B cell (primary cell): Measurements from ENCODE around the gene IKZF2. TPM values are rescaled to one million over a fixed set of nuclear protein-coding genes. Genes with fewer than 3 reads are reported as not detected.

ENCODE experiments used
- ATAC-seq: fragments of 200-7000 bp; cut with Tn5 transposase; one replicate; pipeline ENCODE4 v1.10.0; 2021; ENCODE audit warnings: low read depth, mild to moderate bottlenecking, moderate number of reproducible peaks, moderate library complexity
- CTCF ChIA-PET: fragments of 350-600 bp; sonication (Branson Sonifier 250); formaldehyde crosslinking; loops from one replicate; lab custom pipeline; 2021; ENCODE audit warnings: antibody characterized with exemption, inconsistent platforms; lab: Charles Lee
- POLR2A ChIA-PET: fragments of 350-600 bp; sonication (Branson Sonifier 250); formaldehyde crosslinking; loops from one replicate; lab custom pipeline; 2021; ENCODE audit warnings: antibody characterized with exemption; lab: Charles Lee
- DNase-seq: peaks from one replicate; pipeline ENCODE4 v3.0.0; 2013
- H2AFZ ChIP-seq: 2 replicates; pipeline ENCODE4 v1.6.1; 2012; ENCODE audit warnings: mild to moderate bottlenecking, low read depth, low read length; ENCODE audit not compliant: insufficient read depth, poor library complexity, severe bottlenecking
- H3K27ac ChIP-seq, 2 donors: 1 replicate in 1 of 2; 2 replicates in 1 of 2; pipeline ENCODE4 v1.5.1; 2012 to 2013; ENCODE audit warnings: low read length in 2 of 2, mild to moderate bottlenecking in 2 of 2, moderate library complexity in 1 of 2
- H3K27me3 ChIP-seq, 4 experiments: fragments of 200-600 bp in 1 of 4; sonication (generic) in 1 of 4; replicated peaks in 1 of 4; 1 replicate in 2 of 4; 2 replicates in 2 of 4; pipeline versions ENCODE4 v1.6.1 to v1.7.0; 2013 to 2016; ENCODE audit warnings: low read length in 3 of 4, mild to moderate bottlenecking in 2 of 4, mixed read lengths in 1 of 4, moderate library complexity in 1 of 4; ENCODE audit not compliant: insufficient read depth in 4 of 4, control insufficient read depth in 3 of 4; ENCODE audit errors: control extremely low read depth in 1 of 4
- H3K36me3 ChIP-seq, 2 experiments: replicated peaks in 1 of 2; 1 replicate in 1 of 2; 2 replicates in 1 of 2; pipeline versions ENCODE4 v1.6.1 to v1.7.1; 2013; ENCODE audit warnings: low read length in 1 of 2; ENCODE audit not compliant: insufficient read depth in 2 of 2, control insufficient read depth in 1 of 2; ENCODE audit errors: control extremely low read depth in 1 of 2, extremely low read depth in 1 of 2
- H3K4me1 ChIP-seq, 2 donors: fragments of 200-600 bp in 1 of 2; sonication (generic) in 1 of 2; 1 replicate in 1 of 2; 2 replicates in 1 of 2; pipeline versions ENCODE4 v1.5.1 to v1.6.1; 2013 to 2017; ENCODE audit warnings: low read length in 2 of 2; ENCODE audit not compliant: control insufficient read depth in 2 of 2, insufficient read depth in 2 of 2
- H3K4me2 ChIP-seq: replicated peaks from 2 replicates; pipeline ENCODE3; 2012; ENCODE audit warnings: mild to moderate bottlenecking, low read depth, low read length; ENCODE audit not compliant: poor library complexity, severe bottlenecking
- H3K4me3 ChIP-seq, 5 experiments: fragments of 200-600 bp in 1 of 5; sonication (generic) in 1 of 5; 1 replicate in 3 of 5; 2 replicates in 2 of 5; pipeline versions ENCODE4 v1.5.1 to v1.7.0; 2011 to 2016; ENCODE audit warnings: low read length in 4 of 5, mild to moderate bottlenecking in 4 of 5, low read depth in 2 of 5, control low read depth in 1 of 5, moderate library complexity in 1 of 5; ENCODE audit not compliant: insufficient read depth in 1 of 5; ENCODE audit errors: control extremely low read depth in 1 of 5, extremely low read depth in 1 of 5
- H3K79me2 ChIP-seq: fragments of 200-600 bp; sonication (generic); one replicate; pipeline ENCODE4 v1.6.0; 2016; ENCODE audit warnings: low read length; ENCODE audit not compliant: control insufficient read depth, insufficient read depth
- H3K9ac ChIP-seq: fragments of 200-600 bp; sonication (generic); 2 replicates; pipeline ENCODE4 v1.6.1; 2017; ENCODE audit warnings: mild to moderate bottlenecking, low read length, moderate library complexity
- H3K9me3 ChIP-seq, 3 donors: one replicate each; pipeline versions ENCODE4 v1.6.1 to v1.7.1; 2013; ENCODE audit warnings: low read length in 2 of 3; ENCODE audit not compliant: control insufficient read depth in 2 of 3, insufficient read depth in 1 of 3; ENCODE audit errors: control extremely low read depth in 1 of 3
- H4K20me1 ChIP-seq: 2 replicates; pipeline ENCODE4 v1.6.0; 2012; ENCODE audit warnings: mild to moderate bottlenecking, low read length; ENCODE audit not compliant: insufficient read depth, control insufficient read depth, poor library complexity, severe bottlenecking
- H3K27ac Mint-ChIP-seq: one replicate; pipeline ENCODE4 v1.8.0; 2021; ENCODE audit warnings: mixed read lengths
- H3K27me3 Mint-ChIP-seq: one replicate; pipeline ENCODE4 v1.8.0; 2021; ENCODE audit warnings: mixed read lengths
- H3K4me1 Mint-ChIP-seq: one replicate; pipeline ENCODE4 v1.8.0; 2021; ENCODE audit warnings: mixed read lengths
- H3K4me3 Mint-ChIP-seq: one replicate; pipeline ENCODE4 v1.8.0; 2021; ENCODE audit warnings: mixed read lengths
- H3K9me3 Mint-ChIP-seq: one replicate; pipeline ENCODE4 v1.8.0; 2022; ENCODE audit warnings: mixed read lengths; ENCODE audit not compliant: insufficient read depth
- CTCF ChIP-seq: fragments of 200-600 bp; IDR thresholded peaks from one replicate; pipeline ENCODE4 v1.8.0; 2022; ENCODE audit warnings: antibody characterized with exemption, mild to moderate bottlenecking
- EZH2 ChIP-seq: IDR thresholded peaks from 2 replicates; pipeline ENCODE4 v1.6.1; 2012; ENCODE audit warnings: borderline replicate concordance, low read depth, mild to moderate bottlenecking, moderate library complexity, low read length; ENCODE audit not compliant: insufficient read depth, poor library complexity, severe bottlenecking
- WGBS: methylation state at CpG from one replicate; pipeline ENCODE4 v1.1.5; 2013; ENCODE audit warnings: missing lambda C conversion rate; ENCODE audit not compliant: insufficient coverage; 5-methylcytosine and 5-hydroxymethylcytosine counted together
- intact Hi-C: fragments of 100-400 bp; cut with micrococcal nuclease; formaldehyde crosslinking; loops from one replicate; pipeline ENCODE4 v1.10.0; 2022
- polyA plus RNA-seq: library from polyadenylated mRNA; depleted of rRNA; stranded (reverse); fragments of >200 nt; gene quantifications from 2 replicates; pipeline ENCODE4 v1.2.3, GENCODE V29; 2012
- total RNA-seq, 2 donors: library from RNA; stranded (reverse); fragments of 120-200 nt in 1 of 2; gene quantifications; 1 replicate in 1 of 2; 2 replicates in 1 of 2; pipeline versions ENCODE4 v1.2.3 to v1.2.4, GENCODE V29; 2013 to 2022

The IKZF2 gene
- total and polyA plus RNA-seq, 2 donors (not counting 1 experiment from before 2014, with no cell fraction given): 2.5 to 49.3 TPM

- ChIA-PET POLR2A (no interaction called here), CTCF (no interaction called here)
- no peak overlapping the region for H3K4me3 ChIP-seq
- H3K79me2 ChIP-seq: no peaks in the 10 kb centered on the region
- peaks cover 7 to 20% of the 10 kb centered on the region in 2 donors for H3K4me1 ChIP-seq
- ATAC-seq (no peak), DNase-seq (no peak)
- 43% methylated on average over 1 of the region's 5 CpGs for WGBS
- no peaks in the 10 kb centered on the region for H3K36me3 ChIP-seq
- no peak for TF ChIP-seq CTCF
- no peak for TF ChIP-seq EZH2
- no peak overlapping the region for H3K9ac ChIP-seq
- no peaks in the 10 kb centered on the region for H3K27me3 Mint-ChIP-seq
- no peaks in the 10 kb centered on the region for H3K9me3 Mint-ChIP-seq
- no peaks in the 10 kb centered on the region for H3K9me3 ChIP-seq
- H3K4me1 Mint-ChIP-seq: peaks cover 23% of the 10 kb centered on the region
- H4K20me1 ChIP-seq: no peaks in the 10 kb centered on the region
- intact Hi-C loops: loop anchor here (5.0 kb wide), 2 partner anchors 33 to 148 kb away; partner anchors contain the start of gene IKZF2
- no peaks in the 10 kb centered on the region for H3K27me3 ChIP-seq
- H2AFZ ChIP-seq: no peak overlapping the region
- H3K27ac Mint-ChIP-seq: no peak overlapping the region
- no peak overlapping the region for H3K27ac ChIP-seq
- H3K4me2 ChIP-seq: no peak overlapping the region
- H3K4me3 Mint-ChIP-seq: peak overlapping the region; percentile 58
Observed at GRCh38 chr2:213004197-213004821, 147.1 kb downstream of the IKZF2 start.

- Histone ChIP-seq H3K9me3 (no peaks in the 10 kb centered on the region), H3K79me2 (no peaks in the 10 kb centered on the region), H3K9ac (no peak overlapping the region), H3K27me3 (no peaks in the 10 kb centered on the region), H3K4me1 (peaks cover 7 to 20% of the 10 kb centered on the region in 2 donors), H3K4me2 (no peak overlapping the region), H3K4me3 (no peak overlapping the region), H3K27ac (no peak overlapping the region), H2AFZ (no peak overlapping the region), H4K20me1 (no peaks in the 10 kb centered on the region), H3K36me3 (no peaks in the 10 kb centered on the region)
- intact Hi-C loops: loop anchor here (5.0 kb wide), 2 partner anchors 35 to 150 kb away; partner anchors contain the start of gene IKZF2
- TF ChIP-seq CTCF (no peak), EZH2 (no peak)
- ChIA-PET POLR2A (no interaction called here), CTCF (interaction anchor here (1.0 kb wide), 1 partner anchor 151 kb away, joined by 3 read pairs; no protein-coding TSS in a partner anchor)
- Mint-ChIP-seq H3K4me1 (peaks cover 23% of the 10 kb centered on the region), H3K27ac (no peak overlapping the region), H3K4me3 (no peak overlapping the region), H3K27me3 (no peaks in the 10 kb centered on the region), H3K9me3 (no peaks in the 10 kb centered on the region)
- DNase-seq (no peak), ATAC-seq (no peak)
Observed at GRCh38 chr2:213002383-213002782, 149.0 kb downstream of the IKZF2 start.
